NCI-H2171 treated with DMSO at 0.1 percent for 48 hours (cell line): Measurements from ENCODE around the gene HOXA7.

Source experiments
- DNase-seq: peaks from one replicate; lab custom pipeline; 2025; lab: John Stamatoyannopoulos, UW

HOXA7 gene

GRCh38 chr7:27106901-27107240 is 49.6 kb downstream of the HOXA7 start:
- DNase-seq: no peak

GRCh38 chr7:27106181-27106900 is 50.1 kb downstream of the HOXA7 start:
- DNase-seq: no peak

GRCh38 chr7:27105301-27106031 is 51.0 kb downstream of the HOXA7 start:
- no peak for DNase-seq

GRCh38 chr7:27104341-27105058 is 52.0 kb downstream of the HOXA7 start:
- DNase-seq: no peak
